Fibroblast of lung (primary cell): ENCODE measurements around the gene NSG2. TPM values are rescaled to one million over a fixed set of nuclear protein-coding genes. Genes with fewer than 3 reads are reported as not detected.

ENCODE experiments used
- DNase-seq, 2 donors: peaks; one replicate each; pipeline versions ENCODE4 v3.0.0 to v3.0.0-alpha.2; 2010; ENCODE audit warnings: low read depth in 2 of 2
- H2AFZ ChIP-seq: 2 replicates; pipeline ENCODE4 v1.5.1; 2012; ENCODE audit warnings: low read length, control low read depth, inconsistent platforms
- H3K27ac ChIP-seq: 2 replicates; pipeline ENCODE4 v1.5.1; 2011; ENCODE audit warnings: low read length, control low read depth; ENCODE audit not compliant: insufficient read depth
- H3K27me3 ChIP-seq: 2 replicates; pipeline ENCODE4 v1.5.1; 2011; ENCODE audit warnings: mild to moderate bottlenecking, low read length; ENCODE audit not compliant: control insufficient read depth, insufficient read depth
- H3K36me3 ChIP-seq: 2 replicates; pipeline ENCODE4 v1.5.1; 2011; ENCODE audit warnings: low read length; ENCODE audit not compliant: control insufficient read depth, insufficient read depth
- H3K4me1 ChIP-seq: 2 replicates; pipeline ENCODE4 v1.5.1; 2011; ENCODE audit warnings: low read length; ENCODE audit not compliant: control insufficient read depth, insufficient read depth; ENCODE audit errors: extremely low read depth
- H3K4me2 ChIP-seq: 2 replicates; pipeline ENCODE4 v1.5.1; 2011; ENCODE audit warnings: low read length, control low read depth; ENCODE audit not compliant: insufficient read depth; ENCODE audit errors: extremely low read depth
- H3K4me3 ChIP-seq, 4 experiments: fragments of 200-600 bp in 1 of 4; sonication (generic) in 1 of 4; replicated peaks in 1 of 4; 2 replicates each; pipeline ENCODE4 v1.5.1; 2011 to 2016; ENCODE audit warnings: low read length in 4 of 4, low read depth in 3 of 4, mild to moderate bottlenecking in 3 of 4, control low read depth in 2 of 4, inconsistent platforms in 1 of 4, mixed read lengths in 1 of 4; ENCODE audit not compliant: insufficient read depth in 1 of 4; ENCODE audit errors: control extremely low read depth in 1 of 4
- H3K79me2 ChIP-seq: 2 replicates; pipeline ENCODE4 v1.5.1; 2012; ENCODE audit warnings: mild to moderate bottlenecking, low read length, inconsistent platforms; ENCODE audit not compliant: control insufficient read depth, insufficient read depth
- H3K9ac ChIP-seq: 2 replicates; pipeline ENCODE4 v1.5.1; 2011; ENCODE audit warnings: mild to moderate bottlenecking, low read length, control low read depth; ENCODE audit not compliant: insufficient read depth
- H3K9me3 ChIP-seq: 2 replicates; pipeline ENCODE4 v1.5.1; 2012; ENCODE audit warnings: low read depth, low read length; ENCODE audit not compliant: control insufficient read depth, insufficient read depth
- H4K20me1 ChIP-seq: 2 replicates; pipeline ENCODE4 v1.5.1; 2011; ENCODE audit warnings: low read length; ENCODE audit not compliant: control insufficient read depth, insufficient read depth; ENCODE audit errors: extremely low read depth
- CTCF ChIP-seq, 2 donors: IDR thresholded peaks in 1 of 2; conservative IDR thresholded peaks in 1 of 2; 1 replicate in 1 of 2; 2 replicates in 1 of 2; pipeline ENCODE4 v1.5.1; 2011 to 2012; ENCODE audit warnings: low read length in 2 of 2, control low read depth in 1 of 2, inconsistent platforms in 1 of 2, low read depth in 1 of 2, mild to moderate bottlenecking in 1 of 2
- EZH2 ChIP-seq: IDR thresholded peaks from 2 replicates; pipeline ENCODE4 v1.5.1; 2012; ENCODE audit warnings: low read length, control low read depth, mild to moderate bottlenecking; ENCODE audit errors: missing control alignments
- polyA plus RNA-seq, 2 donors: library from polyadenylated mRNA; depleted of rRNA in 1 of 2; stranded (reverse) in 1 of 2; unstranded in 1 of 2; fragments of >200 nt; gene quantifications; 2 replicates each; pipeline ENCODE4 v1.2.1, GENCODE V29; 2011 to 2012; ENCODE audit warnings: missing spikeins in 1 of 2
- total RNA-seq: library from RNA; depleted of rRNA; stranded (reverse); fragments of >200 nt; gene quantifications from 2 replicates; pipeline ENCODE4 v1.2.1, GENCODE V29; 2014

NSG2 gene
- total and polyA plus RNA-seq, 2 donors (not counting 1 experiment from before 2014, with no cell fraction given) = not detected

DNA sequence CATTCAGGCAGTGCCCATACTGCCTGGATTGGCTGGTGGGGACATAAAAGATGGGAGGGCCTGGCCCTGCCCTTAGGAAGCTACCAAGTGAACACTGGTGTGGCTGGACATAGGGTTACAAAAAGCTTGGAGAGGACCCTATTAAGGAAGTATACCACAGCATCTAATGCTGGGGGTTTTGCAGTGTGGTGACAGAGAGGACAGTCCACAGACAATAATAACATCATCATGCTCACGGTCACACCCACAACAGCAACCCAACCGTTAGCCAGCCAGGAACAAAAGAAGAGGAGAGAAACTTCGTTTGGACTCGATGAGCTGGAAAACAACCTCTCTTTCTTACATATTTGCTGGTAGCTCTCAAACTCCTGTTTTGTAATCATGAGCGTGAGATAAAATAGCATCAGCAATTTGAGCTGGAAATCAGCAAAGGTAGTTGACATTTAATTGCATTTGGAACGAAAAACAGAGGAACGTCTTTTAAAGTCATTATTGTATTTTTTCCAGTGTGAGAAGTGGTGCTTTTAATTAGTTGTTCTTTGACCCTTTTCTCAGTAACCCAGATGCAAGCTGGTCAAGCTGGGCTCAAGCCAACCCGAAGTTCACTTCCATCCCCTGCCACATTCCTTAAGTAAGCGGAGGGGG is 73.4 kb downstream of the NSG2 start:
- H4K20me1 ChIP-seq = no peaks in the 10 kb centered on the region
- no peaks in the 10 kb centered on the region for H3K27me3 ChIP-seq
- no peak for TF ChIP-seq EZH2
- TF ChIP-seq CTCF (conservative IDR thresholded peaks at IDR 0.05 in 1 of 2, IDR thresholded peaks at IDR 0.05 in 1 of 2; ENCODE audit: low read depth in 1 of 2, low read length in 2 of 2) = no peak
- no peak overlapping the region for H3K4me2 ChIP-seq
- no peaks in the 10 kb centered on the region for H3K36me3 ChIP-seq
- no peak overlapping the region for H3K4me3 ChIP-seq
- H3K79me2 ChIP-seq = no peaks in the 10 kb centered on the region
- no peaks in the 10 kb centered on the region for H3K4me1 ChIP-seq
- H2AFZ ChIP-seq = no peak overlapping the region
- H3K9me3 ChIP-seq = no peaks in the 10 kb centered on the region
- no peak overlapping the region for H3K27ac ChIP-seq
- H3K9ac ChIP-seq = no peak overlapping the region
- DNase-seq = no peak

- Histone ChIP-seq H3K9me3 (no peaks in the 10 kb centered on the region), H3K36me3 (no peaks in the 10 kb centered on the region), H3K4me2 (no peak overlapping the region), H3K4me3 (no peak overlapping the region), H3K4me1 (no peaks in the 10 kb centered on the region), H2AFZ (no peak overlapping the region), H3K79me2 (no peaks in the 10 kb centered on the region), H3K27me3 (no peaks in the 10 kb centered on the region), H3K9ac (no peak overlapping the region), H4K20me1 (no peaks in the 10 kb centered on the region), H3K27ac (no peak overlapping the region)
- TF ChIP-seq EZH2 = no peak
- no peak for TF ChIP-seq CTCF (conservative IDR thresholded peaks at IDR 0.05 in 1 of 2, IDR thresholded peaks at IDR 0.05 in 1 of 2; ENCODE audit: low read depth in 1 of 2, low read length in 2 of 2)
- no peak for DNase-seq
Observed at GRCh38 chr5:174119468-174119881, 74.0 kb downstream of the NSG2 start.

- no peak overlapping the region for H3K27ac ChIP-seq
- no peaks in the 10 kb centered on the region for H3K9me3 ChIP-seq
- DNase-seq = no peak
- no peaks in the 10 kb centered on the region for H4K20me1 ChIP-seq
- H3K9ac ChIP-seq = no peak overlapping the region
- H3K4me2 ChIP-seq = no peak overlapping the region
- H3K4me1 ChIP-seq = no peaks in the 10 kb centered on the region
- H3K79me2 ChIP-seq = no peaks in the 10 kb centered on the region
- H2AFZ ChIP-seq = no peak overlapping the region
- H3K4me3 ChIP-seq = no peak overlapping the region
- no peaks in the 10 kb centered on the region for H3K36me3 ChIP-seq
- H3K27me3 ChIP-seq = no peaks in the 10 kb centered on the region
- no peak for TF ChIP-seq CTCF (conservative IDR thresholded peaks at IDR 0.05 in 1 of 2, IDR thresholded peaks at IDR 0.05 in 1 of 2; ENCODE audit: low read depth in 1 of 2, low read length in 2 of 2)
- TF ChIP-seq EZH2 = no peak
Observed at GRCh38 chr5:174120401-174121005, 75.0 kb downstream of the NSG2 start.
